ENCODE data around the gene MGAT5B.

MGAT5B gene

DNA sequence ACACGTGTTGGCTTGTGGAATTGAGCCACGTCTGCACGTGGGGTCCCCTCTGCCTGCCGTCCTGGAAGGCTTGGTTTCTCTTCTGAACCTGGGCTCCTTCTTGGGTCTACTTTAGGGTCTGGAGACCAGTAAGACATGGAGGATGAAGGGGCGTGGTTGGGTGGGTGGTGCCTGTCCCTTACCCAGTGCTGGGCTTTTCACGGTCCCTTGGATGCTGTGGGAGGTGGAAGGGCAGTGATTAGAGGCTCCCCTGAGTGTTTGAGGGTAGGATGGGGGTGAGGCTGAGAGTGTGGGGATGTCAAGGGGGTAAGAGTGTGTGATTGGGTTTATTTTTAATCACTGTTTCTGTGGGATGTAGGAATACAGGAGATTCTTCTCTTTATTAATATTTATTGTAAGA lies 38.3 kb downstream of the MGAT5B start:
- Histone ChIP-seq H3K9ac (ENCODE audit: low read depth, low read length) (no peak overlapping the region), H3K27me3 (ENCODE audit: control insufficient read depth, insufficient read depth, low read length) (no peaks in the 10 kb centered on the region), H3K27ac (ENCODE audit: low read depth, low read length) (no peak overlapping the region), H3K36me3 (ENCODE audit: control insufficient read depth, insufficient read depth, low read length) (no peaks in the 10 kb centered on the region), H3K9me3 (ENCODE audit: control insufficient read depth, insufficient read depth, low read length) (no peaks in the 10 kb centered on the region), H3K4me3 (ENCODE audit: low read depth, low read length) (no peak overlapping the region), H3K4me1 (ENCODE audit: control insufficient read depth, insufficient read depth, low read length) (peaks cover 8% of the 10 kb centered on the region)

DNA sequence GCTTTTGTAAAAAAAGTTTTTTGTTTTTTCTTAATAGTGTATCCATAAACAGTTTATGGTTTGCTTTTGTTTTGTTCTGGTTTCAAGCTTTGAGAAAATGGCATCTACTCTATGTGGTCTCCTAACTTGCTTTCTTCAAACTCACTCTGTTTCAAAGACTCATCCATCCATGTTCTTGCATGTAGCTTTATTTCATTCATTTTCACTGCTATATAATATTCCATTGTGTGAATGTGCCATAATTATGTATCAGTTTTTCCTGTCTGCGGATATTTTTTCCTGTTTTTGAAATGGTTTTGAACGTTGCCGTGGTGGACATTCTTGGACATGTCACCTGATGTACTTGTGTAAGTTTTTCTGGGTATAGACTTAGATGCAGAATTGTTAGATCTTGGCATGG lies 39.1 kb downstream of the MGAT5B start:
- no peak overlapping the region for H3K27ac ChIP-seq (ENCODE audit: low read depth, low read length)

DNA sequence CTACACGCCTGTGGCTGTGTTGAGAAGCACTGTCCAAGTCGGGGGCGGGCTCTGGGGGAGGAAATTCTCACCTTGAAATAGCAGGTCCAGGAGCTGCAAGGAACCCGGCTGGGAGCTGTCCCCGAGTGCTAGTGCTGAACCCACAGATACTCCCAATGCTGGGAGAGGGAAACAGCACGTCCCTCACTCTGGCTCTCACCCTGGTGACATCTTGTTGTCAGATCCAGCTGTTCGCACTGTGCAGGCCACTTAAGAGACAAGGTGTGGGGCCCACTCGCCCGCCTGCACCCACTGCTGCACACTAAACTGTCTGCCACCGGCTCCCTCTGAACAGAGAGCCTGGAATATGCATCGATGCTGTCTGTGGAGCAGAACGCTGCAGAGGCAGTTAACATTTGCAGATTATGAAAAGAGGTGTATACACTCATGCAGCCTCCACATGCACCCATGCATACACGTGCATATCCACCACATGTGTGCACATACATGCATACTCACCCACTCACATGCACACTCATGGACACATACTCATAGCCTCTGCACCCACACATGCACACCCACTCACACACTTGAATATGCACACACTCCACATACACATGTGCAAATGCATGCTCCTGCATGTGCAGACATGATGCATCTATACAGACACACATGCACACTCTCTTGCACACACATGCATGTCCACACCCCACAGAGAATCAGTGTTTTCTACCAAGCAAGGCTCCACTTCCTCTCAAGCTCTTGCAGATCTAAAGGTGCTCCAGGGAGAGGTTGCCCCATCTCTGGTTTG lies 42.0 kb downstream of the MGAT5B start:
- H3K36me3 ChIP-seq (ENCODE audit: control insufficient read depth, insufficient read depth, low read length): no peaks in the 10 kb centered on the region
- H3K27me3 ChIP-seq (ENCODE audit: control insufficient read depth, insufficient read depth, low read length): no peaks in the 10 kb centered on the region
- H3K4me1 ChIP-seq (ENCODE audit: control insufficient read depth, insufficient read depth, low read length): peaks cover 8% of the 10 kb centered on the region
- no peak overlapping the region for H3K9ac ChIP-seq (ENCODE audit: low read depth, low read length)
- H3K27ac ChIP-seq (ENCODE audit: low read depth, low read length): no peak overlapping the region
- H3K9me3 ChIP-seq (ENCODE audit: control insufficient read depth, insufficient read depth, low read length): no peaks in the 10 kb centered on the region
- no peak overlapping the region for H3K4me3 ChIP-seq (ENCODE audit: low read depth, low read length)

More for the DNA sequence above, 39.1 kb downstream of the MGAT5B start:
- peaks cover 8% of the 10 kb centered on the region for H3K4me1 ChIP-seq (ENCODE audit: control insufficient read depth, insufficient read depth, low read length)
- no peak overlapping the region for H3K9ac ChIP-seq (ENCODE audit: low read depth, low read length)
- no peaks in the 10 kb centered on the region for H3K27me3 ChIP-seq (ENCODE audit: control insufficient read depth, insufficient read depth, low read length)
- H3K9me3 ChIP-seq (ENCODE audit: control insufficient read depth, insufficient read depth, low read length): no peaks in the 10 kb centered on the region
- no peak overlapping the region for H3K4me3 ChIP-seq (ENCODE audit: low read depth, low read length)
- H3K36me3 ChIP-seq (ENCODE audit: control insufficient read depth, insufficient read depth, low read length): no peaks in the 10 kb centered on the region

- no peaks in the 10 kb centered on the region for H3K9me3 ChIP-seq (ENCODE audit: control insufficient read depth, insufficient read depth, low read length)
- H3K27me3 ChIP-seq (ENCODE audit: control insufficient read depth, insufficient read depth, low read length): no peaks in the 10 kb centered on the region
- peaks cover 8% of the 10 kb centered on the region for H3K4me1 ChIP-seq (ENCODE audit: control insufficient read depth, insufficient read depth, low read length)
- no peak overlapping the region for H3K4me3 ChIP-seq (ENCODE audit: low read depth, low read length)
- no peaks in the 10 kb centered on the region for H3K36me3 ChIP-seq (ENCODE audit: control insufficient read depth, insufficient read depth, low read length)
- H3K9ac ChIP-seq (ENCODE audit: low read depth, low read length): no peak overlapping the region
- H3K27ac ChIP-seq (ENCODE audit: low read depth, low read length): no peak overlapping the region
Observed at GRCh38 chr17:76911299-76912017, 43.3 kb downstream of the MGAT5B start.

GRCh38 chr17:76912421-76913164 lies 44.4 kb downstream of the MGAT5B start:
- H3K27me3 ChIP-seq (ENCODE audit: control insufficient read depth, insufficient read depth, low read length): no peaks in the 10 kb centered on the region
- H3K9ac ChIP-seq (ENCODE audit: low read depth, low read length): no peak overlapping the region
- H3K4me1 ChIP-seq (ENCODE audit: control insufficient read depth, insufficient read depth, low read length): peaks cover 8% of the 10 kb centered on the region
- H3K9me3 ChIP-seq (ENCODE audit: control insufficient read depth, insufficient read depth, low read length): no peaks in the 10 kb centered on the region
- no peak overlapping the region for H3K4me3 ChIP-seq (ENCODE audit: low read depth, low read length)
- H3K27ac ChIP-seq (ENCODE audit: low read depth, low read length): no peak overlapping the region
- H3K36me3 ChIP-seq (ENCODE audit: control insufficient read depth, insufficient read depth, low read length): no peaks in the 10 kb centered on the region

- H3K4me3 ChIP-seq (ENCODE audit: low read depth, low read length): no peak overlapping the region
- no peaks in the 10 kb centered on the region for H3K4me1 ChIP-seq (ENCODE audit: control insufficient read depth, insufficient read depth, low read length)
- H3K9ac ChIP-seq (ENCODE audit: low read depth, low read length): no peak overlapping the region
- H3K27me3 ChIP-seq (ENCODE audit: control insufficient read depth, insufficient read depth, low read length): no peaks in the 10 kb centered on the region
- H3K9me3 ChIP-seq (ENCODE audit: control insufficient read depth, insufficient read depth, low read length): no peaks in the 10 kb centered on the region
- no peak overlapping the region for H3K27ac ChIP-seq (ENCODE audit: low read depth, low read length)
- H3K36me3 ChIP-seq (ENCODE audit: control insufficient read depth, insufficient read depth, low read length): no peaks in the 10 kb centered on the region
Observed at GRCh38 chr17:76914937-76915336, 46.7 kb downstream of the MGAT5B start.

GRCh38 chr17:76915840-76916510 lies 47.8 kb downstream of the MGAT5B start:
- no peaks in the 10 kb centered on the region for H3K27me3 ChIP-seq (ENCODE audit: control insufficient read depth, insufficient read depth, low read length)
- no peaks in the 10 kb centered on the region for H3K36me3 ChIP-seq (ENCODE audit: control insufficient read depth, insufficient read depth, low read length)
- no peak overlapping the region for H3K9ac ChIP-seq (ENCODE audit: low read depth, low read length)
- no peaks in the 10 kb centered on the region for H3K4me1 ChIP-seq (ENCODE audit: control insufficient read depth, insufficient read depth, low read length)
- H3K27ac ChIP-seq (ENCODE audit: low read depth, low read length): no peak overlapping the region
- H3K9me3 ChIP-seq (ENCODE audit: control insufficient read depth, insufficient read depth, low read length): no peaks in the 10 kb centered on the region
- H3K4me3 ChIP-seq (ENCODE audit: low read depth, low read length): no peak overlapping the region

DNA sequence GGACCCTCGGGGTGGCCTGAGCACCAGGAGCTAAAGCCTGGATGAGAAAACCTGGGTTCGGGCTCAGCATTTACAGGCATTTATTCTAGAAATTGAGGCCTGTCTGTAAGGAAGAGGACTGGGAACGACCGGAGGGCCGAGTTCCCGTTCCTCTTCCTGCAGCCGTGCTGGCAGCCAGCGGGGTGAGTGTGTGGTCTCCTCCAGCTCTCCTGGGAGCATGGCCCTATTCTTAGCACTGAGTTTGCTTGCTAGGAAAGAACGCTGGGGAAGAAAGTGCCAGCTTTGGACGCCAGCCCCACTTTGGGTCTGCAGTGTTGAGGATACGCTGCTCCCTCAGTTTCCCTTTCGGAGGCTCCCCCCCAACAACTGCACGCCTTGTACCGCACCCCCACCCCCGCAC lies 49.6 kb downstream of the MGAT5B start:
- no peak overlapping the region for H3K27ac ChIP-seq (ENCODE audit: low read depth, low read length)
- H3K36me3 ChIP-seq (ENCODE audit: control insufficient read depth, insufficient read depth, low read length): no peaks in the 10 kb centered on the region
- H3K4me3 ChIP-seq (ENCODE audit: low read depth, low read length): no peak overlapping the region
- no peaks in the 10 kb centered on the region for H3K4me1 ChIP-seq (ENCODE audit: control insufficient read depth, insufficient read depth, low read length)
- no peak overlapping the region for H3K9ac ChIP-seq (ENCODE audit: low read depth, low read length)
- H3K27me3 ChIP-seq (ENCODE audit: control insufficient read depth, insufficient read depth, low read length): no peaks in the 10 kb centered on the region
- H3K9me3 ChIP-seq (ENCODE audit: control insufficient read depth, insufficient read depth, low read length): no peaks in the 10 kb centered on the region

DNA sequence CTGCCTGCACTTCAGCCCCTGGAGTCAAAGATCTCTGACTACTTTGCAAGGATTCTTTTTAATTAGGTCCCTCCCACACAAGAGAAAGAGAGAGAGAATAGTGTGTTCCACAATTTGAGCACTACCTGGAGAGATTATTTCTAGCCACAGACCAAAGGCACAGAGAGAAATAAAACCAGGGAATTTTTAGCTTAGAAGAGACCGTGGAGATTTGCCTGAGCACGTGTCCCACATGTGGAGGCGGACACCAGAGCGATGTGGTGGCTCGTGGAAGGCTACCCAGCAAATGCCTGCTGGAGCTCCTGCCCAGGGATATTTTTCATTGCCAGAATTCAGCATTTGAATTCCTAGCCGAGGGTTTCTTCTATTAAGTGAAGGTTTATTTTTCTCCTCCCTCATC lies 50.6 kb downstream of the MGAT5B start:
- Histone ChIP-seq H3K27ac (ENCODE audit: low read depth, low read length) (no peak overlapping the region), H3K4me3 (ENCODE audit: low read depth, low read length) (no peak overlapping the region), H3K36me3 (ENCODE audit: control insufficient read depth, insufficient read depth, low read length) (no peaks in the 10 kb centered on the region), H3K27me3 (ENCODE audit: control insufficient read depth, insufficient read depth, low read length) (no peaks in the 10 kb centered on the region), H3K9me3 (ENCODE audit: control insufficient read depth, insufficient read depth, low read length) (no peaks in the 10 kb centered on the region), H3K9ac (ENCODE audit: low read depth, low read length) (no peak overlapping the region), H3K4me1 (ENCODE audit: control insufficient read depth, insufficient read depth, low read length) (no peaks in the 10 kb centered on the region)

DNA sequence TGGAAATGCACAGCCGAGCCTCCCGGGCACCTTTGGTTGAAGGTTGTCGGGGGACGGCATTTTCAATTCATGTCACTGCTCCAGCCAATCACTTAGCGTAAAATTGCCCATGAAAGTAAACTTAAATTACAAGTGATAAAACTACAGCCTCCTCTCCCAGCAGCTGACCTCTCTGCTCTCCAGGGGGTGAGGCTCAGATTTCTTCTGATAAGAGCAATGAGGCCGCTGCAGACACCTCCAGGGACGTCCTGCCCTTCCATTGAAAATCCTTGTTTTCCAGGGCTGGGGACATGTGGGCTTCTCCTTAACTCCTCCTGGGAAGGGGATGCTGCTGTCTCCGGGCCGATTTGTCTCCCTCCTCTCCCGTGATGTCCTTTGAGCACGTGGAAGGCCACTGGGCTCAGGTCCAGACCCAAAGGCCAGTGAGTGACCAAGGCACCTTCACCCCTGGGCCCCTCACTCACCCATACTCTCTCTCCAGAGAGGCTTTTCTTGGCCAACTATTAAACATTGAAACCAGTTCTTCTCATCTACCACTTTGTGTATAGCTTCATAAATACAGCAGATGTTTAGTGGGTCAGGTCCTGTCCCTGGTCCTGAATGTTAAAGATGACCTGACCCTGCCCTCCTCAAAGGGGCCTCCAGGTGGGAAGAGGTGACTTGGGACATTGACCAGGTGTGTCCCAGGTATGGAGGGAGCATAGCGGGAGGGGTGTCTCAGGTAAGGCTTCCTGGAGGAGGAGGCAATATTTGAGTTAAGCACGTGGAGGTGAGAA lies 52.3 kb downstream of the MGAT5B start:
- Histone ChIP-seq H3K36me3 (ENCODE audit: control insufficient read depth, insufficient read depth, low read length) (no peaks in the 10 kb centered on the region), H3K9me3 (ENCODE audit: control insufficient read depth, insufficient read depth, low read length) (no peaks in the 10 kb centered on the region), H3K4me1 (ENCODE audit: control insufficient read depth, insufficient read depth, low read length) (no peaks in the 10 kb centered on the region), H3K9ac (ENCODE audit: low read depth, low read length) (no peak overlapping the region), H3K4me3 (ENCODE audit: low read depth, low read length) (no peak overlapping the region), H3K27me3 (ENCODE audit: control insufficient read depth, insufficient read depth, low read length) (no peaks in the 10 kb centered on the region), H3K27ac (ENCODE audit: low read depth, low read length) (no peak overlapping the region)
